GM18508 (cell line): ENCODE results near the gene GALNT17.

Experiments
- ATAC-seq: cut with Tn5 transposase; IDR thresholded peaks from one replicate; pipeline ENCODE4 v1.9.1; 2021; ENCODE audit warnings: moderate number of reproducible peaks; ENCODE audit not compliant: insufficient read depth, unreplicated experiment

The GALNT17 gene

GRCh38 chr7:71484380-71484779 is 352.4 kb downstream of the GALNT17 start:
- no peak for ATAC-seq

DNA sequence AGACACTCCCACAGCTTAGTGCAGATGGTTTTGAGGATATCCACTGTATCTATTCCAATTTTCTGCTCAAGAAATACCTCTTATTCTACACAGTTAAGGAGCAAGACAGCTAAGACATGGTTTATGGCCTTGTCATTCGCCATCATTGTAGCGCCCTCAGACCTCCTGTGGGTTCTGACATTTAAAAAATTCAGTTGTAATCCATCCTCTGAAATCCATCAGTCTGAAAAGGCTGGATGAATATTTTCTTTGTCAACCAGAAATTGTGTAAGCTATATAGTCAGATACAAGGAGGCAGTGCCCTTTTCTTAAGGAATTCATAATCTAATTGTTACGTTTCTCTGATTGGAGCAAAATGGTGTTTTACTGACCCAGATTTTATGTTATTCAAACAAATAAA is 353.6 kb downstream of the GALNT17 start:
- no peak for ATAC-seq

GRCh38 chr7:71486414-71486813 is 354.5 kb downstream of the GALNT17 start:
- no peak for ATAC-seq

- ATAC-seq = no peak
These were observed 355.1 kb downstream of the GALNT17 start for GRCh38 chr7:71486856-71487628.

DNA sequence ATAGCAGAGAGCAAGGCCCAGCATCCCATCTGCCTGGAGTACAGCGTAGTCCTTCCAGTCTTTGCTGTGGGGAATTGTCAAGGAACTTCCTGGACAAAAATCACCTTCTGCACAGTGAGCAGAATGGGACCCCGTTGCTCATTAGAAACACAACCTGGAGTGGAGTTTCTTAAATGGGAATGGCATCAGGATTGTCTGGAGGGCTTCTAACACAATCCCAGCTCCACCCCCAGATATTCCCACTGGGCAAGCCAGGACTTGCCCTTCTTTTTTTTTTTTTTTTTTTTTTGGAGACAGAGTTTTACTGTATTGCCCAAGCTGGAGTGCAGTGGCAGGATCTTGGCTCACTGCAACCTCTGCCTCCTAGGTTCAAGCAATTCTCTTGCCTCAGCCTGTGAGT is 356.4 kb downstream of the GALNT17 start:
- ATAC-seq = no peak

DNA sequence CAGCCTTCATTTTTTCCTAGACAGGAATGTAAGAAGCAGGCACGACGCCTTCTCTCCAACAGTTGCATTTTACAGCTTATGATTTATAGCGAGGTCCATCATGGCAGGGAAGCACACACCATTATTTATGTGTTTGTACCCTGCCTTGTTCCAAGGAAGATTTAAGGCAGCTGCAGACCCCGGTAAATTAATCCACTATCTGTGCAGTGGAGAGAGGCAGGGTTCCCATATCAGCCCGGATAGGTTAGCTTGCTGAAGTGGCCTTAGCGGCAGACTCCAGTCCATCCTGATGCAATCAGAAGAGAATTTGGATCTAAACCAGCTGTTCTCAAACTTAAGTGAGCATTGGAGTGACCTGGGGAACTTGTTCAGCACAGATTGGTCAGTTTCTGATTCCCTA is 359.4 kb downstream of the GALNT17 start:
- no peak for ATAC-seq

DNA sequence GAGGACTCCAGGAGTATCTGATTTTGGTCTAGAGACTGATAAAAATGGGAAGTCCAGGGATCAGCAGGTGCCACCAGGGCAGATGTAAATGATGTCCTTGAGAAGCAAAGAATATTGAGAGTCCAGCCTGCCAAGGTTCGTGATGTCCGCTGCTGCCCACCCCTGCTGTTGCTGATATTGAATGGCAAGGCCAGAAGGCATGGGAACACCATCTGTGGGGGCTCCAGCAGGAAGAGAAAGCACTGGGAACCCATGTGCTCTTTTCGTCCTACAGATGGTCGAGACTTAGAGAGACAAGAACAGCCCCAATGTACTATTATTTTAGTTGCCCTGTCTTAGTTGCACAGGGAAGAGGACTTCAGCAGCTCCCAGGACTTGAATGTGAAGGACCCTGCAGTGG is 363.9 kb downstream of the GALNT17 start:
- ATAC-seq = no peak

DNA sequence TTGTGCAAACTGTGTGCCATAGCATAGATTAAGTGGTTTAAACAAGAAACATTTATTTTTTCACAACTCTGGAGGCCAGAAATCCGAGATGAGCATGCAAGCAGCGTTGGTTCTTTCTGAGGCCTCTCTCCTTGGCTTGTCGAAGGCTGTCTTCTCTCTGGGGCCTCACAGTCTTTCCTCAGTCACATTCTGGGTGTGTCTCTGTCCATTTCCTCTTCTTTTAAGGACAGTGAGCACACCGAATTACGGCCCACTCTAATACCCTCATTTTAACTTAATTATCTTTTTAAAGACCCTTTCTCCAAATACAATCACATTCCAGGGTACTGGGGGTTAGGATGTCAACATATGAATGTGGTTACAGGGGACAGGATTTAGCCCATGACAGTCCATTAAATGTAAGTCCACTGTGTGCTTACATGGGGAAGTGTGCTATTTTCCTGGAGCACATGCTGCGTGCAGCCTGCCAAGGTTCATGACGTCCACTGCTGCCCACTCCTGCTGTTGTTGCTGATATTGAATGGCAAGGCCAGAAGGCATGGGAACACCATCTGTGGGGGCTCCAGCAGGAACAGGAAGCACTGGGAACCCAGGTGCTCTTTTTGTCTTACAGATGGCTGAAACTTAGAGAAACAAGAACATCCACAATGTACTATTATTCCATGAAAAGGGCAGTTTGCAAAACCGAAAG is 365.5 kb downstream of the GALNT17 start:
- no peak for ATAC-seq

DNA sequence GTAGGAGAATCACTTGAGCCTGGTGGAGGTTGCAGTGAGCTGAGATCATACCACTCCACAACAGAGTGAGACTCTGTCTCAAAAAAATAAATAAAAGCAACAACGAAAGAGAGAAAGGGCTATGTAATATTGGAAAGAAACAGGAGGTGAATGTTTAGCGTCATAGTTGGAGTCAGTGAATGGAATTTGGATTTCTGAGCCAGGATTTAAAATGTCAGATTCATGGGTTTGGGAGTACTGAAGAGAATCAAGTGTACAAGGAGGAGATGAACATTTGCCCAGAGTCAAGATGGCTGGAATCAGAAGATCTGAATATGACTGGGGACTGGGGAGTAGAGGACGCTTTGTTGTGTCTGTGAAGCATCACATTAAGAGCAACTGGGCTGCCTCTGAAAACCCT is 366.4 kb downstream of the GALNT17 start:
- no peak for ATAC-seq

DNA sequence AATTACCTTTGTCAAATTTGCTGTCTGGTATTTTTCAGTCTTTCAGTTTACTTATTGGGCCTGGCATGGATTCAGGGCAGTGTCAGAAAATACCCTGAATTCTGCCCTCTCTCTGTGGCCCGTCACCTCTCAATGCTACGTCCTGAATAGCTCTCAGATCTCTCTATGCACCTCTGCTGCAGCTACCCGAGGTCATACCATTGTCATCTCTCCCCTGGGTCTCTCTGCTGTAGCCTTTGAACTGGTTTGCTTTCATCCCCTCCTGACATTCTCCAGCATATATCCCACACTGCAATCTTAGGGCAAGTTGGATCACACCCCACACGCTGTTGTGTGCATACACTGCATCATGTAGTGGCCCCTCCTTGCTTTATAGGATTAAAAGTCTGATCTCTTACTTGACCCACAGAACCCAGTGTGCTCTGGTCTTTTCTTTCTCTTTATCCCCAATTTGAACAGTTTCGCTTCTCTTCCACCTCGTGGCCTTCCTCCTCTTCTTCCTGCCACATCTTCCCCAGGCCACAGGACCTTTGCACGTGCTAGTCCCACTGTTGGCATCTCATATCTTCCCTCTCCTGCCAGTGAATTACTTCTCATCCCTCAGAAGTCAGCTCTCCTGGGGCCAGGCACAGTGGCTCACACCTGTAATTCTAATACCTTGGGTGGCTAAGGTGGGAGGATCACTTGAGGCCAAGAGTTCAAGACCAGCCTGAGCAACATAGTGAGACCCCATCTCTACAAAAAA is 372.9 kb downstream of the GALNT17 start:
- no peak for ATAC-seq

DNA sequence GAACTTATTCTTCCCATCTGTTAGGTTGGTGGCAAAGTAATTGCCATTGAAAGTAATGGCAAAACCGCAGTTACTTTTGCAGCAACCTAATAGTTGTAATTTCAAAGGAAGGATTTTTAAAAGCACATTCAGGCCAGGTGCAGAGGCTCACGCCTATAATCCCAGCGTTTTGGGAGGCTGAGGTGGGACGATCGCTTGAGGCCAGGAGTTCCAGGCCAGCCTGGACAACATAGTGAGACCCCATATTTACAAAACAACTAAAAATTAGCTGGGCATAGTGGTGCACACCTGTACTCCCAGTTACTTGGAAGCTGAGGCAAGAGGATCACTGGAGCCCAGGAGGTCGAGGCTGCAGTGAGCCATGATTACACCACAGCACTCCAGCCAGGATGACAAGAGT is 374.9 kb downstream of the GALNT17 start:
- ATAC-seq = no peak

GRCh38 chr7:71507680-71508602 is 376.0 kb downstream of the GALNT17 start:
- ATAC-seq = no peak

DNA sequence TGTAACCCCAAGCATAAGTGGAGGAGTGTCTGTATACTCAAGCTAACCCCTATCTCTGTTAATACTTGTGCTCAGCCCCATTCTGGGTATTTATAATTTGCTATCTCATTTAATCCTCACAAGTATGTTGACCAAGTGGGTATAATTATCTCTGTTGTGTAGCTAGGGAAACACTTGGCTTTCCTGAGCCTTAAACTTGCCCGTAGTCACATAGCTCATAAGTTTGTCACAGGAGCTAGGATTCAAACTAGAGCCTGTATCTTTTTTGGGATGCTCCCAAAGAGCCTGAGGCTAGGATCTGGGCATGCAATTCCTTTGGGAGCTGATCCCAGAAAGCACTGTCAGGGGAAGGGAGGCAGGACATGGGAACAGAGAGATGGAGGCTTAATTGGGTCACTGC is 377.4 kb downstream of the GALNT17 start:
- no peak for ATAC-seq

DNA sequence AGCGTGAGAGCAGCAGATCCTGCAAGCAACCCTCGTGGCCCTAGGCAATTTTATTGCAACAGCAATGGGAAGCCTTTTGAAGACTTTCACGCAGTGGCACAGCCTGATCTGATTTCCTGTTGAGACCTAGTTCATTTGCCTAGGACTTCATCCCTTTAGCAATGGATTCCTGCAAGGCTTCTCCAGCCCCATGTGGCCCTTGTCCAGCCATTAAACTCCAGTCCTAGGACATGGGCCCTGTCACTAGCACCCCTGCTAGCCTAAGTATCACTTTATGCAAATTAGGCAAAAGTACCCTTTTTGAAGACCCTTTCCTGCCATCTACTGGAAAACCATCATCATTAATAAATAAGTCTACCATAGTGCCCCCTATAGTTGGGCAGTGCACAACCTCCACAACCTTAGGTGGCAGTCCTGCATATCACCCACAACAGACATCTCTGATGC is 379.4 kb downstream of the GALNT17 start:
- no peak for ATAC-seq

DNA sequence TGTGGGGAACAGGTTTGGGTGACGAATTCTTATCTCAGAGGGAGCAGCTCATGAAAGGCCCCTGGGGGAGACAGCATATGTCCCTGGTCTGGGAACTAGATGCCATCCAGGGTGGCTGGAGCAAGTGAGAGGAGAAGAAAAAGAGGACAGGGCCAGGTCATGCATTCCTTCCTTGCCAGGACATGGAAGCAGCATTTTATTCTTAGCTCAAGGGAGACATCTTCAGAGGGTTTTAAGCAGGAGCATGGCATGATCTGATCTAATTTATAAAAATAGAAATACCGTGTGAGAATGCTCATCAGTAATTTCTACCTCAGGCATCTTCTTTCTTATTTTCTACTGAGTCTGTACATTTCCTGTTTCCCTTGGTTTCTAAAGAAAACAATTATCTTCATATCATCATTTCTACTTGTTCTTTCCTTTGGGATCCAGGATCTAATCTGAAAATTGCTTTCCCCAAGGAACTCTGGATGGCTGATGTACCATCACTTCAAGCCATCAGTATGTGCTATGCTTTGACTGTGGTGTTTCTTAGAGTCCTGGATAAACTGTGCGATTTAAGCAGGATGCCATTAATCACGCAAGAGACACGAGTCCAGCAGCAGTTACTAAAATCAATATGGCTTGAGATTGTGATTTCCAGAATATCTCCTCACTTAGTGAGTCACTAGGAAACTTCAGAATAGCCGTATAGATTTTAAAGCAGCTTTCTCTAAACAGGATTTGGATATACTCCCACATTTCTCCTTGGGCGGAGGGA is 386.2 kb downstream of the GALNT17 start:
- no peak for ATAC-seq

DNA sequence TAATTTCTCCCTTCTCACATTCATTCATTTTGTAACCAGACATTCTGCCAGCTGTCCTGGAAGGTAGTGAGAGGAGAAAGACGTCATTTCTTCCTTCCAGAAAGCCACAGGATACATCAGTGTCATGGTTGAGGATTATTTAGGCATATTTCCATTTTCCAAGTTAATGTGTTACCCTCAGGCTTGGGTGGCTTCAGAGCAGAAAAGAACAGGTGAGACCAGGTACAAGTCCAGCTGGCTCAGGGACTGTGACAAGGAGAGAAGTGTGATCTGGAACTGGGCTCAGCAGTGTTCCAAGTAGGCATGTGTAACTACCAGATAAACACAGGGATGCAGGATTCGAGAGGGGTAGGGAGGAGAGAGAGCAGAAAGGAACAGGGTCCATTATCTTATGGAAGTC is 386.9 kb downstream of the GALNT17 start:
- ATAC-seq = no peak

- ATAC-seq = no peak
These were observed 389.6 kb downstream of the GALNT17 start for GRCh38 chr7:71521506-71521905.

DNA sequence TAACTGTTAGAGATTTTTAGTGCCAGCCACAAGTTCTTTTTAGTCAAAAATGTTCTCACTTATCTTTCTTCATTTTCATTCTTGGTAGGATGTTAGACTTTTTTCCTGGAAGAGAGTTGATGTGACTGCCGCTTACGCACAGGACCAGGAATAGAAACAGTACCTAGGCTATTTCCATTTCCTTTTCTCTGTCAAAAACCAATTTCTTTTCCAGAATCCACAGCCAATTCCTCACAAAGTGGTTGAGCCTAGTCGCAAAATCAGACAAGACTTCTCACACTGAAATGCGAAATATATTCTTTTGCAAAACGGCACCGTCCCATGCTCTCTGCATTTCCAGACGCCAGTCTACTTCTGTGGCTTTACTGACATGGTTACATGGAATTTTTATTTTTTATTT is 394.2 kb downstream of the GALNT17 start:
- no peak for ATAC-seq

DNA sequence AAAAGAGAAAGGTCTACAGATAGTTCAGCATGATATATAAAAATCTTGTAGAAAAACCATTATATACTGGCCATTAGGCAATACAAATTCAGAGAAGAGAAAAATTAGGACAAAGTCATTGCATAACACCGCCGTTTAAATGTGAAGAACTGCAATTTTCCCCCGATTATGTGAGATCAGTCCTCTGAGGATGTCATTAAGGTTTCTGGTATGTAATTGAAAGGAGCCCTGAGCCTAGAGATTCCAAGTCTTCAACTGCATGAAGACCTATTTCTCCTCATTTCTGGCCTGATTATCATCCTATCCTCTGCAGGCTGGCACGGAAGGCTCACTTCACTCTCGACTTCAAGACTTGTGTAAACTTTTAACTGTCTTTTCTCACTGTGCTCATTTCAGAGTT is 395.3 kb downstream of the GALNT17 start:
- ATAC-seq = no peak
